Measurements from ENCODE around the gene ACIN1. TPM values are rescaled to one million over a fixed set of nuclear protein-coding genes. Genes with fewer than 3 reads are reported as not detected.

Gene ACIN1
- total RNA-seq, 1 experiment from 2014 or later: 179 TPM

DNA sequence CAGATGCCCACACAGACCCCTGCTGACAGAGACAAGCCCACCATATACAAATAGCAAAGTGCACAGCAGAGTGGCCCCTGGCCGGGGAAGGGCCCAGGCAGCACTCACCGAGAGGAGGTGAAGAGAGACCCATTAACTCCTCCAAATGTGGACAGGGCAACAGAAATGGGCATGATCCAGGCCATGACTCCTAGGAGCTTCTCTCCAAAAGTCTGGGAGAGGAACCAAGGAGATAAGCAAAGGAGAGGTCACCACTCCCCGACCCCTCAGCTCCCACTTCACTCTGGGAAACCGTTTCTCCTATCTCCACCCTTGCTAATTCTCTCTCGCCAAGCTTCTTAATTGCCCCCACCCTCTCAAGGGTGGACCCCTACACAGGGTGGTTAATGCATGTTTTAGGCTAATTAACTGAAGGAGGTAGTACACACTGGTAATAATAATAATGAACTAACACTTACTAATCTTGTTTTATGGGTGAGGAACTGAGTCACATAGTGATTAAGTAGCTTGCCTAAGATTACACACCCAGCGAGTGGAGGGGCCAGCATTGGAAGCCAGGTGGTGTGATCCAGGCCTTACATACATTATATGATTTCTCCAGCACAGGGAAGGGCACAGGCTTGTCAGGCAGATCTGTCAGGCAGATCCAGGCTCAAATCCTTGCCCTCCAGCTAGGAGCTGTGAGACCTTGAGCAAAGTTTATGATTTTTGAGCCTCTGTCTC lies 43.0 kb upstream of the ACIN1 start:
- no peak overlapping the region; the same call in 1 of the 2 replicates for H3K27ac ChIP-seq (ENCODE audit: low read depth, low read length)
- no peaks in the 10 kb centered on the region for H3K9me2 ChIP-seq (ENCODE audit: insufficient read depth)
- H3K9ac ChIP-seq (ENCODE audit: low read length): no peak overlapping the region
- RAD21 ChIA-PET (ENCODE audit: low non-redundant PET in 1 of 2, low total read pairs in 2 of 2, uncharacterized antibody in 2 of 2, unreplicated experiment in 2 of 2): no interaction called here
- intact Hi-C loops (cut with micrococcal nuclease): no loop called here
- no peak for TF ChIP-seq YY1 (IDR thresholded peaks at IDR 0.05; ENCODE audit: extremely low read depth, insufficient replicate concordance, low read depth, low read length)
- TF ChIP-seq, protein P1, sequence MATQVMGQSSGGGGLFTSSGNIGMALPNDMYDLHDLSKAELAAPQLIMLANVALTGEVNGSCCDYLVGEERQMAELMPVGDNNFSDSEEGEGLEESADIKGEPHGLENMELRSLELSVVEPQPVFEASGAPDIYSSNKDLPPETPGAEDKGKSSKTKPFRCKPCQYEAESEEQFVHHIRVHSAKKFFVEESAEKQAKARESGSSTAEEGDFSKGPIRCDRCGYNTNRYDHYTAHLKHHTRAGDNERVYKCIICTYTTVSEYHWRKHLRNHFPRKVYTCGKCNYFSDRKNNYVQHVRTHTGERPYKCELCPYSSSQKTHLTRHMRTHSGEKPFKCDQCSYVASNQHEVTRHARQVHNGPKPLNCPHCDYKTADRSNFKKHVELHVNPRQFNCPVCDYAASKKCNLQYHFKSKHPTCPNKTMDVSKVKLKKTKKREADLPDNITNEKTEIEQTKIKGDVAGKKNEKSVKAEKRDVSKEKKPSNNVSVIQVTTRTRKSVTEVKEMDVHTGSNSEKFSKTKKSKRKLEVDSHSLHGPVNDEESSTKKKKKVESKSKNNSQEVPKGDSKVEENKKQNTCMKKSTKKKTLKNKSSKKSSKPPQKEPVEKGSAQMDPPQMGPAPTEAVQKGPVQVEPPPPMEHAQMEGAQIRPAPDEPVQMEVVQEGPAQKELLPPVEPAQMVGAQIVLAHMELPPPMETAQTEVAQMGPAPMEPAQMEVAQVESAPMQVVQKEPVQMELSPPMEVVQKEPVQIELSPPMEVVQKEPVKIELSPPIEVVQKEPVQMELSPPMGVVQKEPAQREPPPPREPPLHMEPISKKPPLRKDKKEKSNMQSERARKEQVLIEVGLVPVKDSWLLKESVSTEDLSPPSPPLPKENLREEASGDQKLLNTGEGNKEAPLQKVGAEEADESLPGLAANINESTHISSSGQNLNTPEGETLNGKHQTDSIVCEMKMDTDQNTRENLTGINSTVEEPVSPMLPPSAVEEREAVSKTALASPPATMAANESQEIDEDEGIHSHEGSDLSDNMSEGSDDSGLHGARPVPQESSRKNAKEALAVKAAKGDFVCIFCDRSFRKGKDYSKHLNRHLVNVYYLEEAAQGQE (IDR thresholded peaks at IDR 0.05; ENCODE audit: low read depth): no peak
- no peak for TF ChIP-seq SRF (IDR thresholded peaks at IDR 0.05; ENCODE audit: low read depth)
- TF ChIP-seq ZNF274 (IDR thresholded peaks at IDR 0.05; ENCODE audit: low read depth, low read length): no peak
- TF ChIP-seq, protein P2, sequence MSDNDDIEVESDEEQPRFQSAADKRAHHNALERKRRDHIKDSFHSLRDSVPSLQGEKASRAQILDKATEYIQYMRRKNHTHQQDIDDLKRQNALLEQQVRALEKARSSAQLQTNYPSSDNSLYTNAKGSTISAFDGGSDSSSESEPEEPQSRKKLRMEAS (IDR thresholded peaks at IDR 0.05): no peak
- TF ChIP-seq RAD21 (IDR thresholded peaks at IDR 0.05; ENCODE audit: low read depth): no peak
- no peak for TF ChIP-seq SIN3A (IDR thresholded peaks at IDR 0.05; ENCODE audit: low read depth)
- no peak for TF ChIP-seq EZH2phosphoT487 (IDR thresholded peaks at IDR 0.05; ENCODE audit: borderline replicate concordance)
- TF ChIP-seq, protein P3, sequence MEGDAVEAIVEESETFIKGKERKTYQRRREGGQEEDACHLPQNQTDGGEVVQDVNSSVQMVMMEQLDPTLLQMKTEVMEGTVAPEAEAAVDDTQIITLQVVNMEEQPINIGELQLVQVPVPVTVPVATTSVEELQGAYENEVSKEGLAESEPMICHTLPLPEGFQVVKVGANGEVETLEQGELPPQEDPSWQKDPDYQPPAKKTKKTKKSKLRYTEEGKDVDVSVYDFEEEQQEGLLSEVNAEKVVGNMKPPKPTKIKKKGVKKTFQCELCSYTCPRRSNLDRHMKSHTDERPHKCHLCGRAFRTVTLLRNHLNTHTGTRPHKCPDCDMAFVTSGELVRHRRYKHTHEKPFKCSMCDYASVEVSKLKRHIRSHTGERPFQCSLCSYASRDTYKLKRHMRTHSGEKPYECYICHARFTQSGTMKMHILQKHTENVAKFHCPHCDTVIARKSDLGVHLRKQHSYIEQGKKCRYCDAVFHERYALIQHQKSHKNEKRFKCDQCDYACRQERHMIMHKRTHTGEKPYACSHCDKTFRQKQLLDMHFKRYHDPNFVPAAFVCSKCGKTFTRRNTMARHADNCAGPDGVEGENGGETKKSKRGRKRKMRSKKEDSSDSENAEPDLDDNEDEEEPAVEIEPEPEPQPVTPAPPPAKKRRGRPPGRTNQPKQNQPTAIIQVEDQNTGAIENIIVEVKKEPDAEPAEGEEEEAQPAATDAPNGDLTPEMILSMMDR (IDR thresholded peaks at IDR 0.05 in 2 of 3, conservative IDR thresholded peaks at IDR 0.05 in 1 of 3; ENCODE audit: borderline replicate concordance in 1 of 3, insufficient read depth in 1 of 3, low read depth in 2 of 3, low read length in 2 of 3): no peak
- no peak for TF ChIP-seq CEBPB (IDR thresholded peaks at IDR 0.05; ENCODE audit: low read depth)
- no peak for TF ChIP-seq POLR2AphosphoS5 (IDR thresholded peaks at IDR 0.05; ENCODE audit: low read depth, low read length)
- TF ChIP-seq, protein P4, sequence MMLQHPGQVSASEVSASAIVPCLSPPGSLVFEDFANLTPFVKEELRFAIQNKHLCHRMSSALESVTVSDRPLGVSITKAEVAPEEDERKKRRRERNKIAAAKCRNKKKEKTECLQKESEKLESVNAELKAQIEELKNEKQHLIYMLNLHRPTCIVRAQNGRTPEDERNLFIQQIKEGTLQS (IDR thresholded peaks at IDR 0.05): no peak
- no peak for TF ChIP-seq POLR2A (IDR thresholded peaks at IDR 0.05; ENCODE audit: borderline replicate concordance, extremely low read depth, insufficient read depth, insufficient read length)
- no peak for TF ChIP-seq JUND (IDR thresholded peaks at IDR 0.05)
- no peak for TF ChIP-seq EGR1 (IDR thresholded peaks at IDR 0.05; ENCODE audit: low read depth)
- no peak for TF ChIP-seq ELF1 (IDR thresholded peaks at IDR 0.05; ENCODE audit: borderline replicate concordance, low read depth)
- H3K9me3 ChIP-seq (ENCODE audit: control insufficient read depth in 1 of 2, insufficient read depth in 1 of 2, low read depth in 1 of 2, low read length in 2 of 2): no peaks in the 10 kb centered on the region
- H3K27me3 ChIP-seq (ENCODE audit: insufficient read depth, low read length): no peaks in the 10 kb centered on the region
- POLR2A ChIA-PET: interaction anchor here (0.9 kb wide), 1 partner anchor 43 kb away, joined by 3 read pairs; the partner anchor contains the start of genes ACIN1 and C14orf119
- H3K79me2 ChIP-seq (ENCODE audit: insufficient read depth, low read length): no peaks in the 10 kb centered on the region
- H4K20me1 ChIP-seq (ENCODE audit: insufficient read depth): no peaks in the 10 kb centered on the region
- H3K36me3 ChIP-seq (ENCODE audit: control insufficient read depth in 1 of 2, insufficient read depth in 2 of 2, low read length in 2 of 2): no peaks in the 10 kb centered on the region
- CTCF ChIA-PET: interaction anchor here (1.2 kb wide), 1 partner anchor 17 kb away, joined by 4 read pairs; no protein-coding TSS in a partner anchor
- H2AFZ ChIP-seq (ENCODE audit: low read depth, low read length, poor library complexity, severe bottlenecking): no peak overlapping the region
- peaks cover 0 to 6% of the 10 kb centered on the region in 2 experiments; a peak in 2 of 4 replicates for H3K4me1 ChIP-seq (ENCODE audit: control insufficient read depth in 1 of 2, insufficient read depth in 2 of 2, low read length in 2 of 2)
- BruUV-seq (replicated peaks): no TSS peak
- no peak overlapping the region for H3K4me2 ChIP-seq (ENCODE audit: low read length)
- DNase-seq (ENCODE audit: low read depth, low spot score) (no peak), ATAC-seq (no peak)
- no peak overlapping the region for H3K4me3 ChIP-seq (replicated peaks in 1 of 2; ENCODE audit: low read depth in 1 of 2, low read length in 2 of 2)

Measured in HCT116 (cell line).